HPDE6-E6E7 (cell line): ENCODE data around the gene ACRBP.

Experiments
- DNase-seq: peaks from one replicate; pipeline ENCODE4 v3.0.0; 2011; ENCODE audit warnings: missing footprints; ENCODE audit errors: extremely low spot score

The ACRBP gene

DNA sequence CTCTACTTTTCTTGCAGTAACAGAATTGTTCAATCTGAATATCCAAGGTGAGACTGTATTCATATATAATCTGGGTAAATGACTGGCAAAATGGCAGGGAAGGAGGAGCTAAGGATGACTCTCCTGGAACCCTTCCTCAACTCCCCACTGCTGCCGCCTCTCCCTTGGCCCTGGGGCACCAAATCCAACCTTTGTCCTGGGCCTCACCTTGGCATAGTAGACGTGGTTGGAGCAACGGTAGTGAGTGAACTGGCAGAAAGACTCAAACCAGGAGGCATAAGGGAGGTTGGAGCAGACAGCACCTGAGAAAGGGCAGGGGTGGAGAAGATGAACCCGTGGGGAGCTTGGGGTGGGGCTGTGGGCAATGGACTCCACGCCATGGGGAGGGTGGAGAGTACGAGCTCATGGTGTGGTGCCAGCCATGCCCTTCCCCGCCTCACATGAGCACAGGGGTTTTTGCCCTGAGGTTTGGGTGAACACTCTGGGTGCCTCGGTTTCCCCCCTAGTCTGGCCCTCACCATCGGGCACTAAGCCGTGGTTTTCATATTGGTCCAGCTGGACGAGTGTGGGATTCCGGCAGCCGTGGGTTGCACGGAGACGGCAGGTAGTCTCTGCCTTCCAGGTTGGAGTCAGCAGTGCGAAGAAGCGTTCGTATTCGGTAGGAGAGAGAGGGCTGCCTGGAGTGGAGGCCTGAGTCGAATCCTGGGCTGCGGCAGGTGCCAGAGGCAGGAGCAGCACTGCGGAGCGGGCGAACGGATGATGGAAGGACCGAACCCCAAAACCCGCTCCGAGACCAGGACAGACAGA lies 753 bp downstream of the ACRBP start:
- no peak for DNase-seq

DNA sequence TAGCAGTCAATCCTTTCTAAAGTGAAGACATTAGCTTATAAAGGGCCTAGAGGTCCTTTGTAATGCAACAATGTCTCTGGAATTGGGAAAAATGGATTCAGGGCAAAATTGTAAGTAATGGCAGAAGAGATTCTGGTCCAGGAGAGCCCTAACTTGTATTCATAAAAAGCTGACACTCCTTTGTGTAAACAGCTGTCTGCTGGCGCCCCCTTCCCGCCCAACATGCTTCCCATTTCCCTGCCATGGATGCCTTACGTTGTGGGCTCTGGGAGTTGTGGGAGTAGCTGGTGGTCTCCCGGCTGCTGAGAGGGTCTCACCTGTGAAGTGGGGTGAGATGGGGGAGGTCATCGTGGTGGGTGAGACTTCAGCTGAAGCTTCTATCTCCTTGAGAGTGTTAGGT lies 2.3 kb downstream of the ACRBP start:
- no peak for DNase-seq

DNA sequence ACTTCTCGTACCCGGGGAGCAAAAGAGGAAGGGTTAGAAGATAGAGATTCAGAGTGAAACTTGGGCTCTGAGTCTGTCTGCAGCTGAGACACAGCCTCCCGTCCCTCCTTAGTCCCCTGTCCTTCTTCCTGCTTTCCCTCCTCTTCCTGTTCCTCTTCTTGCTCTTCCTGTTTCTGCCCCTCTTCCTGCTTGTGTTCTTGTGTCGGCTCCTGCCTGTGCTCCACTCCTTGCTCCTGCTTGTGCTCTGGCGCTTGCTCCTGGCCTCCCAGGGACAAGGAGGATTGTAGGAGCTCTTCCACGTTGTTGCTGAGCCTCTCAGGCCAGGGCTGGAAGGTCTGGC lies 3.0 kb downstream of the ACRBP start:
- no peak for DNase-seq

DNA sequence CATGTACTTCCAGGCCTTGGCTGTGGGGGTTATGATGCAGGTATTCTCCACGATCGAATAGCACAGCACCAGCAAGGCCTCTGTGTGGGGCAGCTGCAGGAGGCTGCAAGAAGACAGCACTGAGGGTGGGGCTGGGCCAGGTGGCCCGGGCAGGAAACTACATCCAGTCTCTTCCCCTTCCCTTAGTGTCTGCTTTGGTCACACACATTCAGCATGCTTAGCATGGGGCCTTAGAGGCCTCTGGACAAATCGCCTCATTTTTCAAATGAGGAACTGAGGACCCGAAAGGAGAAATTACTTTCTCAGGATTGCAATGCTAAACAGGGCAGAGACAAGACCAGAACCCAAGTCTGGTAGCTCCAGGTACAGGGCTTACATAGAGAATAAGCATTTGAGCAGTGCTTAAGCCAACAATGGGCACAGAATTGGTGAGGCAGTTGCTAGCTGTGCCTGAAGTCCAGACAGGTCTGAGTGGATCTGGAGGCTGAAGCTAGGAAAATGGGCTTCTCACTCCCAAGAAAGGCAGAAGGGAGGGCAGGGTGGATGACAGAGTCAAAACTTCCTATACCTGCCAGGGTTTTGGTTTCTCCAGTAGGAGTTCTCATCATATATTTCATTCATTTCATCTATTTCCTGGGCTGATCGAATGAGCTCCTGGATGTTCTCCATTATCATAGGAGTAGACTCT lies 3.5 kb downstream of the ACRBP start:
- DNase-seq, result no peak

DNA sequence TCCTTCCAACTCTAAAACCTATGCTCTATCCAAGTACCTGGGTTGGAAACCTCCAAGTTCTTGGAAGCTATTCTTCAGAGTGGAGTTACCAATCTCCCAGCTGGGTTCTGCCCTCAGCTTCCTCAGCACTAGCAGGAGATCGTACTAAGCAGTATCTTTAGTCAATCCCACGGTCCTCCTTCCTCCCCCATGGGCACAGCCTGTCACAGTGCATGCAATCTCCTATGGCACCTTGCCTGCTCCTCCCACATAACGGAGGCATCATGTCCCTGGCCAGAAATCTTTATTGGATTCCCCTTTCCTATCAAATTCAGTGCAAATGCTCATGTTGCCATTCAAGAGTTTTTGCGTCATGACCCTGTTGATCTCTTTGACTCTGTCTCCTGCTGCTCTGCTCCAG lies 6.1 kb downstream of the ACRBP start:
- no peak for DNase-seq

DNA sequence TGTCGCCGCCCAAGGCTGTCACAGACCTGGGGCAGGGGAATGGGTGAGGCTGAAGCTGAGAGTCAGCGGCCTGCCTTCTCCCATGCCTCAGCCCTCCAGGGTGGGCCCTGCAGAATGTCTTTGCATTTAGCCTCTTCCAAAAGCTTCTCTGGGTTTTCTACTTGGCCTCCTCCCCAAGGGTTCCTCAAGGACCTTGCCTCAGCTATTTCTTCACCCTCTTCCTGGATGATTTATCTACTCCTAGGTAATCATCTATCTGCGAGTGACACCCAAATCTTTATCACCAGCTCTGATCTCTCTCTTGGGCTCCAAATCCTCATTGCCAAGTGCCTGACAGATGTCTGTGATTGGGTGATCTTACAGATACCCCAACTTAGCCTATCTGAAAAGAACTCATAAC lies 6.7 kb downstream of the ACRBP start:
- DNase-seq, result no peak

DNA sequence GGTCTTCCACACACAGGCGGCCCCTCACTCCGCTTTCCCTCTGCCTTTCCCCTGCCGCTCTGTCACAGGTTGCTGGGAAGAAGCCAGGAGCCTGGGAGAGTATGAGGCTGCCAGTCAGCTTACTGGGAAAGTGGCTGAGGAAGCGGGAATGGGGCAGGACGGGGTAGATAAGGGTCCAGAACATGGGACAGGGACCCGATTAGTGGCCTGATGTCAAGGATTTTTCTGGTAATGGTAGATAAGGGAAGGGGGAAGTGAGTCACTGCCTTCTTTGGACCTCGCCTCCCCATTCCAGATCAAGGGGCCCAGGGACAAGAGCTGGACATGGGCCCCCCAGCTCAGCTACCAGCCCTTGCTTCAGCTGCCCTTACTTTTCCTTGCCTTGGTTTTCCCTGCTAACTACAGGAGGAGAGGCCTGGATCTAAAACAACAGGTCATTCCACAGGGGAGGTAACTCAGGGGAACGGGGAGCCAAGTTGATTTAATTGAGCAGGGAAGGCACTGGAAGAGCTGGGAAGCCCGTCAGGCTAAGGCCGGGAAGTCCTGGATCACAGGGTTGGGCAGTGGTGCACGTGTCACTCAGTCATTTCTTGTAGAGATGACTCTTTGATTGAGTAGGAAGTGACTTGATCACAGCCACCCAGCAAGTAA lies 8.0 kb downstream of the ACRBP start:
- DNase-seq, result no peak

DNA sequence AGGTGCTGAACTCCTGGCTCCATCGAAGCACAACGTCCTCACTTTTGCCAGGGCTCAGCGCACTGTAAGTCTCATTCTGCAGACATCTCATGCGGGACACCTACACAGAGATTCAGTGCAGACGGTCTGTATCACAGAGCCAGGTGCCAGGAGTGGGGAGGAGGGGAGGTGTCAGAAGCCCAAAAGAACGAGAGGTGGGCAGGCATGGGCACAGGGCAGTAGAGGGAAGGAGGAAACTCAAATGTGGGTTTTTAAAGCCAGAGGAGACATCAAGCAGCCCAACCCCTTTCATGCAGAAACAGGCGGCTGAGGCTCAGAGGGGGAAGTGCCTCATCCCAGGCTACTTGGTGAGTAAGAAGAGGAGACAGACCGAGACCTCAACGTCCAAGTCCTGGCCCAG lies 8.9 kb downstream of the ACRBP start:
- no peak for DNase-seq

DNA sequence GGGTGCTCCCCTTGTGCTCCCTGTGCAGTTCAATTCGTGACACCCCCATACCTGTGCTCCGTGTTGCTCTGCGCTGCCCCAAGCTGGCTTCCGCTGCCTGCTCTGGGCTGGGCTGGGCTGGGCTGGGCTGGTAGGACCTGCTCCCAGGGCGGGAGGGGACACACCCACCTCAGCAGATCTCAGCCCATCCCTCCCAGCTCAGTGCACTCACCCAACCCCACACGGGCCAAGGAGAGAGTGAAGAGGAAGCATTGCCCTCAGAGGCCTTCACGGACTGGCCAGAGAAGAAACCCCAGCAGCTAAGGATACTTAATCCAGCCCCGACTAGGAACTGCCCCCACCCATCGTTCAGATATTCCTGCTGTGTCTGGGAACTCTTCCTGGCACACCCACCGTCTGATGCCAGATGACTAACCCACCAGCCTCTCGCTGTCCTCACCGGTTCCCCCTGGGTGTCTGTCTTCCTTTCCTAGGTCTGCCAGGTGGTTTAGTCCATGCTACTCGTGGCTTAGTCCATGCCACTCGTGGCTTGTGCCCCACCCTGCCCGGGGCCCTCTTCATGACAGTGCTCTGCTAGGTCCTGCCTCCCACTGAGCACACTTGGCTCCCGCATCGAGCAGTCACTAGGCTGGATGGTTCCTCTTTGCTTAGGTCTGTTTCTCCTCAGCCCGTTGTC lies 11.2 kb downstream of the ACRBP start, which contains the start of gene LPAR5:
LPAR5 (minus strand) TSS at position 104 of the 676 bp plus-strand sequence. CDS start 14,711 bp downstream, outside the sequence.
- DNase-seq, result peak; percentile 93

DNA sequence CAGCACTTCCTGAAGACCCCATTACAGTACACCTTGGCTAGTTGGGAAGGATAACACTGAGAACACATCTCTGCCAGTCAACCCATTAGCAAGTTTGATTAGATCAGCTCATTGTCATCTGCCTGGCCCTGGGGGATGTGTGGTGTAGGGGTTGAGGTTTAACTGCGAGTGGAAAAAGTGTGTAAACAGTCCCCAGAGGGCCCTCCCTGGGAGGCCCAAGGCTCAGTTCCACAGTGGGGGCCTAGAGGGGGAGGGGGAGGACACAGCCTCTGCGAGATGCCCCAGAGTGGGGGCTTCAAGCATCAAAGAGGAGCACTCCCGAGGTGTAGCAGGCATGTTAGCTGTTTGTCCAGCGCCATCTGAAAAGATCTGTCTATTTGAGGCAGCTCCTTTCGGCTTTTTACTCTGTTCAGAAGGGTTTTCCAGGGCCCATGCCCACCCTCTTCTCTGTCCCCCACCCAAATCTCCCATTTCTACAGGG lies 11.8 kb downstream of the ACRBP start:
- DNase-seq, result no peak

DNA sequence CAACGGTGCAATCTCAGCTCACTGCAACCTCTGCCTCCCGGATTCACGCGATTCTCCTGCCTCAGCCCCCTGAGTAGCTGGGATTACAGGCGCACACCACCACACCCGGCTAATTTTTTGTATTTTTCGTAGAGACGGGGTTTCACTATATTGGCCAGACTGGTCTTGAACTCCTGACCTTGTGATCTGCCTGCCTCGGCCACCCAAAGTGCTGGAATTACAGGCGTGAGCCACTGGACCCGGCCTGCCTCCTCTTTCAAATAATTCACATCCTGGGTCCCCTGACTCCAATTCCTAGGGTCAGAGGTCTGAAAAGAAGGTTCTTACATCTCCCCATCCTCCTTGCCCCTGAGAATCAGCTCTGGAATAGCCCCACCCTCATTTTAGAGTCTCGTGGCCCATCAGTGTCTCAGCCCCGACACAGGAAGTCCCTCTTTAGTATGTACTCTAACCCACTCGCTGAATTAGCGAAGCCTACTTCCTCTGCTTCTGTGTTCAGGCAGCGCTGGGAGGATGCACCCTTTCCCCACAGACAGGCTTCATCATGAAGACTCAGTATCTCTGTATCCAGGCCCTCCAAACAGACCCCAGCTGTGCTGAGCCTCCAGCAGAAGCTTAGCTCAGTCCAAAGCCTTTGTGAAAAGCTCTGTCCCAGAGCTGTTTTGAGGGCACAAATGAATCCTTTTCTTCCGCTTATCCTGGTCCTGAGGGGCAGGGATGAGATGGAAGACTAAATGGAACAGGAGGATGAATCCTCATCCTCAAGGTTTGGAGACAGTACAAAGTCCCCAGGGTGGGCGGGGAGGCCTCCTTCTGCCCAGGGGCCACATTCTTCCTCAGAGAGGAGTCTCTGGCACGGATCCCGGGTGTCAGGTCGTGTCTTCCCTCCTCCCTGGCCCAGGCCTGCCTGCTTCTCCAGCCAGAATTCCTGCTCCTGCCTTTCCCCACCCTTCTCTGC lies 14.9 kb downstream of the ACRBP start:
- no peak for DNase-seq

DNA sequence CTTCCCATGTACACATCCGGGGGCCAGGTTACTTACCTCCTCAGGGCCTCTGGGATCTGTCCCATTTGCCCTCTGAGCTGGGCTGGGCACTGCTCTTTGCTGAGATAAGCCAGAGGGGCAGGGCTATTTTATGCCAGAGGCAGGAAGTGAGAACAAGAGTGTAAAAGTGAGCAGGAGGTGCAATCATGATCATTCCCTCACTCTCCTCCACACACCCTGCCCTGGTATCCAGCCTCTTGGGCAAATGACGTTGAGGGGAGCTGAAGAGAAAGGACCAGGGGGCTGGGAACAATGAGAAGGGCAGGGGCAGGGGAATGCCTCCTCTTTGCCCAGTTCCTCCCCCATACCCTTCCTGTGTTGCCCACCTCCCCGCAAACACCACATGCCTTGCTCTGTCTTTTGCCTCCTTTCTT lies 15.7 kb downstream of the ACRBP start:
- DNase-seq, result no peak

DNA sequence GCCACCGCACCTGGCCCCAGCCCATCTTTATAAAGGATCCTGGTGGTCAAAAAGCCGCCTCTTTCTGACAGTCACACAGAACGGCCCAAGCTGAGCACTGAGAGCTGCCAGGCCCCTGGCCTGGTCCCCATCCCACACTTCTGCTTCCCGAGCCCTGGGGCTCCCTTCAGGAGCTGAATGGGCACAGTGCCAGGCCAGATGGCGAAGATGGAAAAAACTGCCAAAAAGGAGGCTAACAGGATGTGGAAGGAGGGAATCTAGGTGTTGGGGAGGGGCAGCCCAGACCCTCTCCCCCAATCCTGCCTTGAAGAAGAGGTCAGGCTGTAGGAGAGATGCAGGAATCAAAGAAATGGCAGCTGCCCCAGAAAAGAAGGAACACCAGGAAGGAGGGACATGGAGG lies 16.5 kb downstream of the ACRBP start:
- DNase-seq, result no peak

DNA sequence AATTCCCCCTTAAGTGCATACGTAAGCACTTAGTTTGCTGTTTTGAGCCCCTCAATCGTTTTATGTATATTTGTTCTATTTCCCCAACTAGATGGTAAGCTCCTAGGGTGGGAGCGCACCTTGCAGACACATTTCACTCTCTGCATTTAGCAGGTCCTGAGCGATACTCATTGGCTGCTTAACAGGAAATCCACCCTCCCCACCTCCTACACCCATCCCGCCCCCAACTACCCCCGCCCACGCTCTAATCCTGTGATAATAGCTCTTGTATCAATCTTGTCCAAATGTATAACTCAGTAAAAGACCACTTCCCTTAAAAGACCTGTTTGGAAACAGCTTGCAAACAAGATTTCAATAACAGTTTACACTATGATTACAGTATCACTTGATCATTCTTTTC lies 19.6 kb downstream of the ACRBP start:
- no peak for DNase-seq

DNA sequence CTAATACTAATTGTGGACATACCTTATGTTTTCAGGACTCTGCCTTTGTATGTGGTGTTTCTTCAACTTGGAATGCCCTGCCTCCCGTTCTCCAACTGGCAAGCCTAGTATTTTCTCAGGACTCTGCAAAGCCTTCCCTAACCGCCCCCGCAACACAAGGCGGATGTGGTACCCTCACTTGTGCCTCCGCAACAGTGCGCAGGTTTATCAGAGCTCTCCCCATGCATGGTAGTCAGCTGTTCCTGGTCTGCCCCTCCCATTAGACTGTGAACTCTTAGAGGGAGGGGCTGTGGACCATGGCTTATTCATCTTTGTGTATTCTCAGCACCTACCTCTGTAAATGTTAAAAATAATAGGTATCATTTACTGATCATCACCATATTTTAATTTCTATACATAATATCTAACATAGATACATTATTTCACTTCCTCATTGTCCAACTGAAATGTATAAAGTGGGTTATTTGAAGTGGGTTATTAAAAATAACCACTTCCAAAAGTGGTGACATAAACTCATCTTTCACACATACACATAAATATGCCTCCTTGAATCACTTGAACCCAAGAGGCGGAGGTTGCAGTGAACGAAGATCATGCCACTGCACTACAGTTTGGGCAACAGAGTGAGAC lies 20.5 kb downstream of the ACRBP start:
- DNase-seq, result no peak

DNA sequence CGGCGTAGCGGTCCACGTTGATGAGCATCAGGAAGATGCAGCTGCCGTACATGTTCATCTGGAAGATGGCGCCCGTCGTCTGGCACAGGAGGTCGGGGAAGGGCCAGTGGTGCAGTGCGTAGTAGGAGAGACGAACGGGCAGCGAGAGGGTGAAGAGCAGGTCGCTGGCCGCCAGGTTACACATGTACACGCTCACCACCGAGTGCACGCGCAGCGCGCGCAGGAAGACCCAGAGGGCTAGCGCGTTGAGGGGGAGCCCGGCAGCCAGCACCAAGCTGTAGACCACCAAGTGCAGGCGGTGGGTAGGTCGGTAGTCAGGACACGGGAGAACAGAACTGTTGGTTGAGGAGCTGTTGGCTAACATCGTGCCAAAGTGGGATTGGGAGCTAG lies 26.4 kb downstream of the ACRBP start:
- DNase-seq, result no peak

DNA sequence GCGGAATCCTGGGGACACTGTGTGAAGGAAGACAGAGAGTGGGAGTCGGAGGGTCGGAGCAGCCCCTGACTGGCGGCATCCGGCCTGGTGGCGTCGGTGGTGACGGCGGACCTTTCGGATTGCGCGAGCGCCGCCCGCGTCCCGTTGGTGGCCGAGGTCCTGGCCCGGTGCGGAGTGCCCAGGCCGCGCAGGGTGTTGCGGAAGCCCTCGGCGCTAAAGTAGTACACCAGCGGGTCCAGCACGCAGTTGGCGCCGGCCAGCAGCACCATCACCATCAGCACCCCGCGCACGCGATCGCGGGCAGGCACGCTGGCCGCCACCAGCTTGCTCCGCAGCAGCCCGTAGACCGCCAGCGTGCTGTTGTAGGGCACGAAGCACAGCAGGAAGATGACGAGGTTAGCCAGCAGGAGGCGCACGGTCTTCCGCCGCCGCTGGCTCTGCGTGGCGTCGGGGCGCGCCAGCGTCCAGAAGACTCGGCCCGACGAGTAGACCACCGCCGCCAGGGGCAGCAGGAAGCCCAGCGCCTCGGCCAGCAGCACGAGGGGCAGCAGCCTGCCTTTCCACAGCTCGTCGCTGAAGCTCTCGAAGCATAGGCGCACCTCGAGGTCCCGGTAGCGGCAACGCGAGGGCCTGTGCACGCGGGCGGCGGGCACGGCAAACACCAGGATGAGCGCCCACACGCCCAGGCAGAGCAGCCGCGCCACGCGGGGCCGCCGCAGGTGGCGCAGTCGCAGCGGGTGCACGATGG lies 26.9 kb downstream of the ACRBP start:
- DNase-seq, result no peak

DNA sequence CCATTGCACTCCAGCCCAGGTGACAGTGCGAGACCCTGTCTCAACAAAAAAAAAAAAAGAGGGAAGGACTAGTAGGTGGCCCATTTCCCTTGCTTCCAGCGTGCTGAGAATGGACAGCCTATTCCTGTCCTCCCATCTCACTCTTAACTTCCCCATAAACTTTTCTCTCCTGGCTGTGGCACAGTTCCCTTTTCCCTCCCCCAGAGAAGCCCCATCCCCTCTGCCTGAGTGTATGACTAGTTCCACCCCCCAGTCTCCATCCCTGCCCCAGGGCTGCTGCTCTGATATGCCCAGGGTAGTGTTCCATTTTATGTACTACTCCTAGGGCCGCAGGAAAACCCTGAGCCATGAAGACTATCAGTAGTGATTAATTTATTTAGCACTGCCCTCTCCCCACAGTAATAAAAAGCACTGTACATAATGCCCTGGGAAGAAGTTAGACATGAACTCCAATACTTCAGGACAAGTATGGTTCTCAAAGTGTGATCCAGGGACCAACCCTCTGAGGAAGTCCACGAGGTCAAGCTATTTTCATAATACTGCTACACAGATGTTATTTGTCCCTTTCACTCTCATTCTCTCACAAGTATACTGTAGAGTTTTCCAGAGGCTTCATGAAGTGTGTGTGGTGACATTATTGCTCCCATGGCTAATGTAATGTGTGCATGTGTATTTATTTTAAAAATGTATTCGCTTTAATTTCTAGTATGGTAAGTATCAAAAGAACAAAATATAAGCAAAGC lies 28.6 kb downstream of the ACRBP start:
- no peak for DNase-seq

DNA sequence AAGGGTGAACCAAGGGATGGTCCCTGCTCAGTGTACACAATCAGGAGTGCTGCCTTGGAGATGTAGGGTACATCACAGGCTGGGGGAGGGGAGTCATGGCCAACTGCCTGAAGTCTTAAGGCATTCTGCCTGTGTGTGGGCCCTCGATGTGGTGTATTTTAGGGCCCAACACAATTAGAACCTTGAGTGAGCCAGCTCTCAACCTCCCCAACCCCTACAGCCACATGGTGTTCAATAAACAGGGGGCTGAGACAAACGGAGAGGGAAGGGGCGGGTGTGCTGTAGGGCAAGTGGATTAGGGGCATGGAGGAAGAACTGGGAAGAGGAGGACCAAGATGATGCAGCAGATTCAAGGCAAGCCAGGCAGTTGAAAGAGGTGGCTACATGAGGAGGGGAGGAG lies 31.4 kb downstream of the ACRBP start:
- no peak for DNase-seq
